KMS-11 (cell line): ENCODE results near the gene NVL.
A peak's percentile ranks its signal among the peaks of the same experiment; 100 is the strongest.

Experiments
- H2AFZ ChIP-seq: fragments of 200-600 bp; sonication (generic); 2 replicates; pipeline ENCODE4 v1.6.1; 2016; ENCODE audit warnings: antibody characterized with exemption, mixed run types, low read depth
- H3K27ac ChIP-seq: fragments of 200-600 bp; sonication (generic); 2 replicates; pipeline ENCODE4 v1.6.1; 2016; ENCODE audit warnings: mild to moderate bottlenecking, mixed run types
- H3K27me3 ChIP-seq: fragments of 200-600 bp; sonication (generic); 2 replicates; pipeline ENCODE4 v1.6.1; 2017; ENCODE audit warnings: mild to moderate bottlenecking, low read depth, mixed run types, moderate library complexity; ENCODE audit not compliant: insufficient read depth
- H3K36me3 ChIP-seq: fragments of 200-600 bp; sonication (generic); 2 replicates; pipeline ENCODE4 v1.6.1; 2017; ENCODE audit warnings: mild to moderate bottlenecking, mixed run types; ENCODE audit not compliant: insufficient read depth
- H3K4me1 ChIP-seq: fragments of 200-600 bp; sonication (generic); 2 replicates; pipeline ENCODE4 v1.6.1; 2016; ENCODE audit warnings: mild to moderate bottlenecking, low read depth, mixed run types; ENCODE audit not compliant: poor library complexity, severe bottlenecking
- H3K4me2 ChIP-seq: fragments of 200-600 bp; sonication (generic); 2 replicates; pipeline ENCODE4 v1.7.0; 2016; ENCODE audit warnings: mild to moderate bottlenecking, mixed run types
- H3K4me3 ChIP-seq: fragments of 200-600 bp; sonication (generic); IDR thresholded peaks from 2 replicates; pipeline ENCODE4 v1.6.1; 2017; ENCODE audit warnings: low read depth, low read length, mixed read lengths; ENCODE audit not compliant: insufficient read depth
- H3K79me2 ChIP-seq: fragments of 200-600 bp; sonication (generic); 2 replicates; pipeline ENCODE4 v1.6.1; 2016; ENCODE audit warnings: low read depth, mixed run types; ENCODE audit not compliant: insufficient read depth
- H3K9ac ChIP-seq: fragments of 200-600 bp; sonication (generic); 2 replicates; pipeline ENCODE4 v1.6.1; 2016; ENCODE audit warnings: mild to moderate bottlenecking, mixed run types
- H4K20me1 ChIP-seq: fragments of 200-600 bp; sonication (generic); 2 replicates; pipeline ENCODE4 v1.6.1; 2016; ENCODE audit warnings: mild to moderate bottlenecking, mixed run types; ENCODE audit not compliant: insufficient read depth
- TF ChIP-seq, protein P1 (sequence below): fragments of 200-600 bp; sonication (generic); conservative IDR thresholded peaks from 2 replicates; pipeline ENCODE4 v1.6.1; 2017; ENCODE audit warnings: low read depth, mild to moderate bottlenecking, antibody characterized with exemption, low read length, moderate library complexity, mixed read lengths

Gene NVL

DNA sequence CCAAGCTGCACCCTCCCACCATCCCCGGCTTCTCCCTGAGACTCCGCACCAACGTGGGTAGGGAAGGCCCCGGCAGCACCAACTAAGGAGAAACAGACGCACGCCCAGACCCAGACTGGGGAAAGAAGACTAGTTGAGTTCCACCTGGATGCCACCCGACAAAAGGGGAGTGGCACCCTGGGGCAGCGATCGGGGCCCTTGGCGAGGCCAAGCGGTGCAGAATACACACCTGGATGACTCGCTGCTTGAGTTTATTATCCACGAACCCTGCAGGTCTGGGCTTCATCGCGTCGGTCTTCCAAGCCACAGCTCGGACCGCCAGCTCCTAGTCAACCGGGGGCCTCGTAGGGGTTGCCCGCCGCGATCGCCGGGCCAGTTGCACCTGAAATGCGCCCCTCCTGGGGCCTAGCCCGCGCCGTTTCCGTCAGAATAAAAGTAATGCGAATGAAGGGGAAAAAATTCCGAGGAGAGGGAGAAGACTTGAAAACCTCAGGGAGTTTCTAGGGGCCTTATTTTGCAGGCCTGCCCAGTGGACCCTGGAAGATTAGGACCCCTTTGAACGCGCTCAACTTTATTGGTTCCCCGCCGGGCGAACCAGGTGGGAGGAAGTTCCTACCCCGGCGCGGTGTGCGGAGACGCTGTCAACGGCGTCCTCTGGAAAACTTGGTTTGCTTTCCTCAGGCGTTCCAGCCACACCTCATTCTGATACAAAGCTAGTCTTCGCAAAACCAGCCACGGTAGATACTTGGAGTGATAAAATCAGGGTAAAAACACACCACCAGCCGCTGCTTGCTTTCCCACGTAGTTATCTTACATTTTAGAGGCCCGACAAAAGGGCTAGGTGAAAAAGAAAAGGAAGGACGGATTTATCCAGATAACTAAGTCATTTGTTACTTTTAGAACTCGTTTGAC, at the start of gene NVL:
Gene NVL, minus strand, starts transcription at position 331 of the 912 bp plus-strand sequence. Its CDS starts 45 bp downstream, at position 286.
- H3K9ac ChIP-seq: peak within 1 kb of the TSS; percentile 90
- peaks cover 17% of the 10 kb centered on the region for H3K4me1 ChIP-seq
- H3K27ac ChIP-seq: peak within 1 kb of the TSS; percentile 89
- H3K27me3 ChIP-seq: no peaks in the 10 kb centered on the region
- H3K36me3 ChIP-seq: no peaks in the 10 kb centered on the region
- TF ChIP-seq, protein P1, sequence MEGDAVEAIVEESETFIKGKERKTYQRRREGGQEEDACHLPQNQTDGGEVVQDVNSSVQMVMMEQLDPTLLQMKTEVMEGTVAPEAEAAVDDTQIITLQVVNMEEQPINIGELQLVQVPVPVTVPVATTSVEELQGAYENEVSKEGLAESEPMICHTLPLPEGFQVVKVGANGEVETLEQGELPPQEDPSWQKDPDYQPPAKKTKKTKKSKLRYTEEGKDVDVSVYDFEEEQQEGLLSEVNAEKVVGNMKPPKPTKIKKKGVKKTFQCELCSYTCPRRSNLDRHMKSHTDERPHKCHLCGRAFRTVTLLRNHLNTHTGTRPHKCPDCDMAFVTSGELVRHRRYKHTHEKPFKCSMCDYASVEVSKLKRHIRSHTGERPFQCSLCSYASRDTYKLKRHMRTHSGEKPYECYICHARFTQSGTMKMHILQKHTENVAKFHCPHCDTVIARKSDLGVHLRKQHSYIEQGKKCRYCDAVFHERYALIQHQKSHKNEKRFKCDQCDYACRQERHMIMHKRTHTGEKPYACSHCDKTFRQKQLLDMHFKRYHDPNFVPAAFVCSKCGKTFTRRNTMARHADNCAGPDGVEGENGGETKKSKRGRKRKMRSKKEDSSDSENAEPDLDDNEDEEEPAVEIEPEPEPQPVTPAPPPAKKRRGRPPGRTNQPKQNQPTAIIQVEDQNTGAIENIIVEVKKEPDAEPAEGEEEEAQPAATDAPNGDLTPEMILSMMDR: no peak
- H3K79me2 ChIP-seq: peaks cover 45% of the 10 kb centered on the region
- H3K4me2 ChIP-seq: peak within 1 kb of the TSS; percentile 50
- H3K4me3 ChIP-seq: peak within 1 kb of the TSS; percentile 88
- H4K20me1 ChIP-seq: no peaks in the 10 kb centered on the region
- peak within 1 kb of the TSS; percentile 82 for H2AFZ ChIP-seq

DNA sequence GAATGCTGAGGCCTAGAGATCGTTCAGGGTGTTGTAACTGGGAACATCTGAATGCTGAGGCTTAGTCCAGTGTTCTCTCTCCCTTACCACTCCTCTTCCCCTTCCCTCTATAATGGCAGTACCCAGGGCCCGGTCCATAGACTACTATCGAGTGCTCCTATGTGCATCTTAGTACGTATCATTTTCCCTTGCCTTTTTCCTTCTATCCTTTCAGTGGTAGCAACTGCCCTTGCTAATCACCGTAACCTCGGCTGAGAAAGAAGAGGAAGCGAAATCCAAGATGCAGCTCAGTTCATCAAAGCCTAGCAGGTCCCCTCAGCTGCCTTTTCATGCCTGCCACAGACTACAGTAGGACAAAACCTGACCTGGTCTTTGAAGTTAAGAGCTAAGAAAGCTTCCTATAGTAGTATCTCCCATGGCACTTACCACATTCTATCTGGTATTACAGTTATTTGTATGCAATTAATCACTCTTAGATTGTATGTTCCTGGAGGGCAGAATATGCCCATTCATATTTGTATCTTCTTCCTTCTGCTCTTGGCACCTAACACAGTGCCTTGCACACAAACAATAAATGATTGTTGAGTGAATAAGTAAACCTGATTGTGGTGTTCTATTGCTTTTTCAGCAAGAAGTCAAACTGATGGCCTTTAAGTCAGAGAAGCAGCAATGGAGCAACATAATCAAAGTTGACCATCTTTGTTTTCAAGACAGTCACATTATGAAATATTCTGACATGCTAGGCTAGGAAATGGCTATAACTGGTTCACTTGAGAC, 49.1 kb upstream of the NVL start:
- H3K79me2 ChIP-seq: no peaks in the 10 kb centered on the region
- H3K4me1 ChIP-seq: peaks cover 54% of the 10 kb centered on the region
- H3K27ac ChIP-seq: no peak overlapping the region
- no peaks in the 10 kb centered on the region for H3K36me3 ChIP-seq
- H3K27me3 ChIP-seq: no peaks in the 10 kb centered on the region
- H3K9ac ChIP-seq: no peak overlapping the region
- no peak overlapping the region for H2AFZ ChIP-seq
- H3K4me3 ChIP-seq: no peak overlapping the region
- no peak overlapping the region for H3K4me2 ChIP-seq
- TF ChIP-seq, protein P1: no peak
- H4K20me1 ChIP-seq: no peaks in the 10 kb centered on the region

DNA sequence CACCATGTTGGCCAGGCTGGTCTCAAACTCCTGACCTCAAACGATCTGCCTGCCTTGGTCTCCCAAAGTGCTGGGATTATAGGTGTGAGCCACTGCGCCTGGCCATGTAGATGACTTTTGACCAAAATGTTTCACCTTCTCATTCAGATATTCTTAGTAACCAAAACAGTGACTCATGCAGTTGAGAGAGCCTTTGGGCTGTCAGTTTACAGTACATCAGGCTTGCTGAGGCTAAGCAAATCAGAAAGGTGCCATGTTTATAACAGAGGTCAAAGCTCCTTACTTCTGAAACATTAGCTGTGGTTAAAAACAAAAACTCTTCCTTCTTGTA, 47.7 kb upstream of the NVL start:
- Histone ChIP-seq H3K9ac (no peak overlapping the region), H2AFZ (no peak overlapping the region), H3K27me3 (no peaks in the 10 kb centered on the region), H3K4me3 (no peak overlapping the region), H3K4me1 (peaks cover 68% of the 10 kb centered on the region), H3K36me3 (no peaks in the 10 kb centered on the region), H4K20me1 (no peaks in the 10 kb centered on the region), H3K27ac (peak overlapping the region; percentile 54), H3K79me2 (no peaks in the 10 kb centered on the region), H3K4me2 (peak overlapping the region; percentile 23)
- TF ChIP-seq, protein P1: no peak

DNA sequence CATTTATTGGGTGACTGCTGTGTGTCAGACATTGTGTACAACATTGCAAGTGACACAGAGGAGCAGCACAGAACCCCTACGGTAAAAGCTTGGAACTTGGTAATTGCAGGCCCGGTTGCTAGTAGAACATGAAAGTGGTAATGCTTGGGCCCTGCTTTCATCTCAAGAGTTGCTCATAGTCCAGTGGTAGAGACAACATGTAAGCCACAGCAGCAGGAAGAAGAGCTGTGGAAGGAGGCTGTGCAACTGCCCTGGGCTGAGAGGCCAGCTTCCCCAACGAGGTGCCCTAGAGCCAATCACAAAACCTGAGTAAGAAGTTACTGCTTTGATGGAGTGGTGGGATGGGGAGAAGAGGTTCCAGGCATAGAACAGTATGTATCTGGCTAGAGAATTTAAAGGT, 45.1 kb upstream of the NVL start:
- Histone ChIP-seq H3K79me2 (no peaks in the 10 kb centered on the region), H3K27ac (no peak overlapping the region), H2AFZ (no peak overlapping the region), H3K36me3 (no peaks in the 10 kb centered on the region; the same call in 1 of the 2 replicates), H3K4me1 (peaks cover 66% of the 10 kb centered on the region), H3K4me2 (no peak overlapping the region), H3K27me3 (no peaks in the 10 kb centered on the region), H3K4me3 (no peak overlapping the region), H4K20me1 (no peaks in the 10 kb centered on the region), H3K9ac (no peak overlapping the region)
- TF ChIP-seq, protein P1: no peak
